ENCODE data around the gene NSMCE4A. TPM values are rescaled to one million over a fixed set of nuclear protein-coding genes. Genes with fewer than 3 reads are reported as not detected.

NSMCE4A gene
- total and polyA plus RNA-seq, 2 of the 4 experiments (the other 2 are of a cell fraction): 13.4 to 33.2 TPM

- Histone ChIP-seq H3K14ac (replicated peaks; ENCODE audit: low read depth, low read length) (no peak overlapping the region), H3K4me1 (ENCODE audit: control insufficient read depth, insufficient read depth, low read length) (peaks cover 3% of the 10 kb centered on the region), H3K27me3 (ENCODE audit: control insufficient read depth, insufficient read depth, low read length) (no peaks in the 10 kb centered on the region), H2AFZ (replicated peaks; ENCODE audit: low read length, poor library complexity) (no peak overlapping the region), H3K36me3 (ENCODE audit: control insufficient read depth, insufficient read depth, low read length) (0 out of 2 replicates have a peak, but pooled peaks cover 2% of the 10 kb centered on the region), H2BK5ac (ENCODE audit: low read depth, low read length, poor library complexity, severe bottlenecking) (no peak overlapping the region), H3K4me2 (ENCODE audit: low read depth, low read length) (no peak overlapping the region), H2AK5ac (ENCODE audit: low read depth, low read length) (no peak overlapping the region), H4K91ac (ENCODE audit: insufficient read depth, low read depth, low read length) (no peak overlapping the region), H3K18ac (ENCODE audit: low read depth, low read length) (no peak overlapping the region), H2BK15ac (ENCODE audit: low read depth, low read length) (no peak overlapping the region), H3K56ac (ENCODE audit: extremely low read depth, insufficient read depth, low read length) (no peak overlapping the region), H3K27ac (ENCODE audit: insufficient read depth, low read length) (no peak overlapping the region), H3K4ac (ENCODE audit: low read depth, low read length) (no peak overlapping the region), H4K20me1 (ENCODE audit: insufficient read depth, low read length) (no peaks in the 10 kb centered on the region), H3K79me1 (ENCODE audit: low read depth in 1 of 2, low read length in 2 of 2) (no peaks in the 10 kb centered on the region), H4K8ac (ENCODE audit: low read depth in 2 of 2, low read length in 2 of 2) (no peak overlapping the region), H2AK9ac (replicated peaks; ENCODE audit: low read depth, low read length, poor library complexity) (no peak overlapping the region), H3K4me3 (ENCODE audit: insufficient read depth, low read depth, low read length) (no peak overlapping the region), H3K9ac (ENCODE audit: low read depth, low read length) (no peak overlapping the region), H4K5ac (ENCODE audit: low read depth, low read length) (no peak overlapping the region), H2BK120ac (ENCODE audit: low read depth, low read length) (no peak overlapping the region), H3K9me1 (ENCODE audit: insufficient read depth, low read length) (peaks cover 8% of the 10 kb centered on the region), H3K9me3 (ENCODE audit: control insufficient read depth, insufficient read depth, low read length) (no peaks in the 10 kb centered on the region), H3K23ac (ENCODE audit: low read depth, low read length) (no peak overlapping the region), H2BK20ac (ENCODE audit: low read depth, low read length) (no peak overlapping the region)
- no CpG with 5 or more reads among the region's 5 CpGs for whole genome bisulfite sequencing, 2 experiments (ENCODE audit: extremely low coverage in 2 of 2, insufficient read length in 1 of 2)
- in situ Hi-C loops (cut with MboI; ENCODE audit: low sequenced_read_pairs) (no loop called here), dilution Hi-C loops (cut with HindIII; ENCODE audit: low sequenced_read_pairs, unreplicated experiment) (no loop called here), intact Hi-C loops (cut with micrococcal nuclease) (no loop called here)
- ChIA-PET CTCF (no interaction called here), POLR2A (ENCODE audit: unreplicated experiment) (interaction anchor here (0.6 kb wide), 1 partner anchor 22 kb away, joined by 3 read pairs; no protein-coding TSS in a partner anchor)
- TF ChIP-seq MXI1 (IDR thresholded peaks at IDR 0.05; ENCODE audit: borderline replicate concordance, low read depth, low read length): no peak
- TF ChIP-seq RFX5 (IDR thresholded peaks at IDR 0.05; ENCODE audit: low read depth, low read length): no peak
- TF ChIP-seq MAFK (IDR thresholded peaks at IDR 0.05; ENCODE audit: low read depth, low read length): no peak
- TF ChIP-seq CEBPB (IDR thresholded peaks at IDR 0.05; ENCODE audit: low read depth, low read length): no peak
- no peak for TF ChIP-seq SMC3 (IDR thresholded peaks at IDR 0.05; ENCODE audit: low read depth, low read length)
- TF ChIP-seq POLR2A (IDR thresholded peaks at IDR 0.05; ENCODE audit: low read depth, low read length): no peak
- no peak for TF ChIP-seq USF2 (IDR thresholded peaks at IDR 0.05; ENCODE audit: low read depth, low read length)
- TF ChIP-seq ELK1 (IDR thresholded peaks at IDR 0.05; ENCODE audit: borderline replicate concordance, low read depth, low read length): no peak
- TF ChIP-seq NFE2L2 (IDR thresholded peaks at IDR 0.05; ENCODE audit: low read depth, low read length): no peak
- no peak for TF ChIP-seq CTCF (conservative IDR thresholded peaks at IDR 0.05; ENCODE audit: low read depth, low read length)
- TF ChIP-seq MAZ (IDR thresholded peaks at IDR 0.05; ENCODE audit: borderline replicate concordance, low read depth, low read length): no peak
- TF ChIP-seq BHLHE40 (IDR thresholded peaks at IDR 0.05; ENCODE audit: low read depth, low read length): no peak
- TF ChIP-seq CHD1 (IDR thresholded peaks at IDR 0.05; ENCODE audit: low read depth, low read length): no peak
- TF ChIP-seq FOS (IDR thresholded peaks at IDR 0.05; ENCODE audit: low read depth, low read length): no peak
- no peak for TF ChIP-seq RAD21 (IDR thresholded peaks at IDR 0.05; ENCODE audit: low read length)
- no peak for TF ChIP-seq RCOR1 (IDR thresholded peaks at IDR 0.05; ENCODE audit: insufficient replicate concordance, low read length)
- no TSS peak for BruUV-seq (replicated peaks)
- DNase-seq: peak; percentile 13
- ATAC-seq (ENCODE audit: low read depth): no peak
These were observed 22.8 kb downstream of the NSMCE4A start for GRCh38 chr10:121952226-121952625.

All from IMR-90 (cell line).